GM19438 (cell line): Measurements from ENCODE around the gene DCAF4L1.

Source experiments
- ATAC-seq: cut with Tn5 transposase; IDR thresholded peaks from one replicate; pipeline ENCODE4 v1.9.1; 2021; ENCODE audit warnings: low read depth; ENCODE audit not compliant: unreplicated experiment

Gene DCAF4L1

GRCh38 chr4:41989994-41990364 lies 8.4 kb downstream of the DCAF4L1 start:
- peak; percentile 17 for ATAC-seq

- peak; percentile 98 for ATAC-seq
Observed at GRCh38 chr4:41990365-41991111, 9.0 kb downstream of the DCAF4L1 start, which contains the start of gene SLC30A9. TSS of gene SLC30A9 (plus strand) at chr4:41990530. CDS start at chr4:41990652, 122 bp downstream.

- no peak for ATAC-seq
Observed at GRCh38 chr4:41991916-41992767, 10.6 kb downstream of the DCAF4L1 start.

- no peak for ATAC-seq
Observed at GRCh38 chr4:41992967-41993857, 11.7 kb downstream of the DCAF4L1 start.

GRCh38 chr4:41994461-41994985 lies 13.0 kb downstream of the DCAF4L1 start:
- ATAC-seq, result no peak

- ATAC-seq, result no peak
Observed at GRCh38 chr4:41998019-41998418, 16.5 kb downstream of the DCAF4L1 start.

GRCh38 chr4:41999321-41999720 lies 17.8 kb downstream of the DCAF4L1 start:
- no peak for ATAC-seq

GRCh38 chr4:42008011-42008786 lies 26.6 kb downstream of the DCAF4L1 start:
- ATAC-seq, result no peak

- ATAC-seq, result no peak
Observed at GRCh38 chr4:42015438-42015837, 33.9 kb downstream of the DCAF4L1 start.

- no peak for ATAC-seq
Observed at GRCh38 chr4:42018451-42018850, 36.9 kb downstream of the DCAF4L1 start.
